Activated naive CD8-positive, alpha-beta T cell treated with anti-CD3 and anti-CD28 coated beads, Interleukin-2, amount 10 ng/mL, durations not matched to agents 7 days and 5 days (primary cell): ENCODE results near the gene APOBEC3A. TPM values are rescaled to one million over a fixed set of nuclear protein-coding genes. Genes with fewer than 3 reads are reported as not detected.
"Not testable (repeated sequence)": the region's sequence is repeated elsewhere in the genome, so short reads cannot be mapped to it uniquely, and the experiment has no call there.

Source experiments
- ATAC-seq: fragments of 150-1000 bp; cut with Tn5 transposase; one replicate; pipeline ENCODE4 v1.10.0; 2021; ENCODE audit warnings: low read depth, moderate library complexity
- POLR2A ChIA-PET: fragments of 350-600 bp; sonication (Branson Sonifier 250); formaldehyde crosslinking; loops from one replicate; lab custom pipeline; 2021; ENCODE audit warnings: antibody characterized with exemption; lab: Charles Lee
- DNase-seq: peaks from one replicate; pipeline ENCODE4 v3.0.0; 2021
- H3K27ac Mint-ChIP-seq: one replicate; pipeline ENCODE4 v1.8.0; 2022; ENCODE audit warnings: mild to moderate bottlenecking, mixed read lengths
- H3K27me3 Mint-ChIP-seq: one replicate; pipeline ENCODE4 v1.8.0; 2022; ENCODE audit warnings: mild to moderate bottlenecking, moderate library complexity, mixed read lengths
- H3K36me3 Mint-ChIP-seq: one replicate; pipeline ENCODE4 v1.8.0; 2021; ENCODE audit warnings: mild to moderate bottlenecking, mixed read lengths
- H3K4me1 Mint-ChIP-seq: one replicate; pipeline ENCODE4 v1.8.0; 2021; ENCODE audit warnings: mixed read lengths
- H3K4me3 Mint-ChIP-seq: one replicate; pipeline ENCODE4 v1.8.0; 2022; ENCODE audit warnings: mild to moderate bottlenecking, moderate library complexity, mixed read lengths
- H3K9me3 Mint-ChIP-seq: one replicate; pipeline ENCODE4 v1.8.0; 2021; ENCODE audit warnings: mixed read lengths
- total RNA-seq, 2 experiments: library from RNA; stranded (reverse); gene quantifications; one replicate each; pipeline ENCODE4 v1.2.3, GENCODE V29; 2021

Gene APOBEC3A
- total RNA-seq, 2 experiments from 2014 or later = not detected

DNA sequence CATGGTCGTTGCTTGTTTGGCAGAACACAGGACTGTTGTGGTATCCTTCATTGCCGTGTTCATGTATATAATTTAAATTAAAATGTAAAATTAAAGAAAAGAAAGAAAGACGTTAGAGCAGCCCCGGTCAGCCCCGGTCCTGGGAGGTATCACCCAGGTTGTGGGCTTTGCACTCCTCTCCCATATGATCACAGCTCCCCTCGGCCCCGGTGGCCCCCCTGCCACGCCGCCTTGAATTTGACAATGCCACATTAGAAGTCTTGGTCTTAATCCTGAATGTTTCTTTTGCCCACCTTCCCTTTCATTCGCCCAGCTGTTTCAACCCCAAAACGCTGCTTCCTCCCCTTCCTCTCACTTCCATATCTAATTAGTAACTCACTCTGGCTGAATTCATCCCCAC is 11.4 kb downstream of the APOBEC3A start:
- peaks cover 5% of the 10 kb centered on the region for H3K27me3 Mint-ChIP-seq
- DNase-seq (no peak), ATAC-seq (no peak)
- POLR2A ChIA-PET = no interaction called here
- peaks cover 13% of the 10 kb centered on the region for H3K4me1 Mint-ChIP-seq
- H3K36me3 Mint-ChIP-seq = no peaks in the 10 kb centered on the region
- no peak overlapping the region for H3K27ac Mint-ChIP-seq
- no peak overlapping the region for H3K4me3 Mint-ChIP-seq
- no peaks in the 10 kb centered on the region for H3K9me3 Mint-ChIP-seq

- no peak for ATAC-seq
- H3K27ac Mint-ChIP-seq = peak overlapping the region; percentile 35
- DNase-seq = no peak
- H3K9me3 Mint-ChIP-seq = no peaks in the 10 kb centered on the region
- no peaks in the 10 kb centered on the region for H3K36me3 Mint-ChIP-seq
- H3K27me3 Mint-ChIP-seq = peaks cover 5% of the 10 kb centered on the region
- H3K4me3 Mint-ChIP-seq = no peak overlapping the region
- peaks cover 13% of the 10 kb centered on the region for H3K4me1 Mint-ChIP-seq
- POLR2A ChIA-PET = interaction anchor here (1.0 kb wide), 1 partner anchor 11 kb away, joined by 3 read pairs; no protein-coding TSS in a partner anchor
These were observed 13.1 kb downstream of the APOBEC3A start for GRCh38 chr22:38970551-38970950.

DNA sequence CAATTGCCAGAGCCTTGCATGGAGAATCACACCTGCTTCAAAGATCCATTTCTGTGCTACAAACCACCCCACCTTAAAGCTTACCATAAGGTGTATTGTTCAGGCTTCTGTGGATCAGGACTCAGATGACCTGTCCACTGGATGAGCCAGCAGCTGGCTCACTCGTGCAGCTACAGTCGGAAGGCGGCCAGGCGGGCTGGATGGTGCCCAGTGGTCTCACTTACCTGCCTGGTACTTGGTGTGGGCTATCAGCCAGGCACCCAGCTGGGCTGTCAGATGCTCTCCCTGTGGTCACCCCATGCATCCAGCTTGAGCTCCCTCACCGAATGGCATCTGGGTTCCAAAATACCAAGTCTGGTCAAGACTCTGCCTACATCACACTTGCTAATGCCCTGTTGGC is 13.8 kb downstream of the APOBEC3A start:
- POLR2A ChIA-PET = interaction anchor here (1.0 kb wide), 1 partner anchor 10 kb away, joined by 3 read pairs; no protein-coding TSS in a partner anchor

DNA sequence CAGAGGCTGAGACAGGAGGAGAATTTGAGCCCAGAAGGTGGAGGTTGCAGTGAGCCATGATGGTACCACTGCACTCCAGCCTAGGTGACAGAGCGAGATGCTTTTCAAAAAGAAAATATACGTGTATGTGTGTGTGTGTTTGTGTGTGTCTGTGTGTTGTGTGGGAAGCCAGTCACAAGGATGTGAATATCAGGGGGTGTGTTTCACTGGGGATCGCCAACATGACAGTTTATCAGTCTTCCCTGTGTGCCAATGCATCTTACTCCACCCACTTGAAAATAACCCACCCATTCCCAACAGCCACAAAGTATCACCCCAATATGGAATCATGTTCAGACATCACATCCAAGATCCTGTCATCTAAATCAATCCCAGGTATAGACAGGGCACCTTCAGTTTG is 14.4 kb downstream of the APOBEC3A start:
- Mint-ChIP-seq H3K27ac (no peak overlapping the region), H3K27me3 (peaks cover 5% of the 10 kb centered on the region), H3K9me3 (no peaks in the 10 kb centered on the region), H3K4me3 (no peak overlapping the region), H3K36me3 (no peaks in the 10 kb centered on the region), H3K4me1 (peaks cover 13% of the 10 kb centered on the region)
- POLR2A ChIA-PET = no interaction called here
- DNase-seq (no peak), ATAC-seq (no peak)

More for the DNA sequence above, 13.8 kb downstream of the APOBEC3A start:
- no peaks in the 10 kb centered on the region for H3K9me3 Mint-ChIP-seq
- H3K36me3 Mint-ChIP-seq = no peaks in the 10 kb centered on the region
- peaks cover 5% of the 10 kb centered on the region for H3K27me3 Mint-ChIP-seq
- ATAC-seq (no peak), DNase-seq (no peak)
- no peak overlapping the region for H3K27ac Mint-ChIP-seq
- H3K4me1 Mint-ChIP-seq = peaks cover 13% of the 10 kb centered on the region
- H3K4me3 Mint-ChIP-seq = no peak overlapping the region

DNA sequence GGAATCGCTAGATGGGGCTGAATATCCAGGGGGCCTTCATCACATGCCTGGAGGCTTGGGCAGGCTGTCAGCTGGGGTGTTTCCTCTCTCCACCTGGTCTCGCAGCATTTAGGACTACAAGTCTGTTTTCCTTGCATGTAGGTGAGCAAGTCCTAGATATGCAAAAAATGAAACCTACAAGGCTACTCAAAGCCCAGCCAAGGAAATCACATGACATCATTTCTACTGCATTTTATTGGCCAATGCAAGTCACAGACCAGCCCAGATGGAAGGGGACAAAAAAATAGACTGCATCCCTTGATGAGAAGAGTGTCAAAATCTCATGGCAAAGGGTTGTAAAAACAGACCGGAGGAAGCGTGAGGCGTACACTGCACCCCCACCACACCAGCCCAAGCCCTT is 15.1 kb downstream of the APOBEC3A start:
- DNase-seq (no peak), ATAC-seq (no peak)
- Mint-ChIP-seq H3K27ac (no peak overlapping the region), H3K9me3 (peaks cover 3% of the 10 kb centered on the region), H3K27me3 (peaks cover 9% of the 10 kb centered on the region), H3K4me3 (no peak overlapping the region), H3K4me1 (peaks cover 10% of the 10 kb centered on the region), H3K36me3 (peaks cover 2% of the 10 kb centered on the region)
- POLR2A ChIA-PET = interaction anchor here (0.7 kb wide), 1 partner anchor 16 kb away, joined by 4 read pairs; no protein-coding TSS in a partner anchor

GRCh38 chr22:38973289-38974169 is 16.1 kb downstream of the APOBEC3A start:
- Mint-ChIP-seq H3K9me3 (peaks cover 3% of the 10 kb centered on the region), H3K36me3 (peaks cover 2% of the 10 kb centered on the region), H3K27me3 (peaks cover 11% of the 10 kb centered on the region), H3K27ac (no peak overlapping the region), H3K4me1 (peaks cover 5% of the 10 kb centered on the region), H3K4me3 (no peak overlapping the region)
- ATAC-seq (peak; percentile 82), DNase-seq (peak; percentile 50)
- POLR2A ChIA-PET = interaction anchor here (0.7 to 1.7 kb wide), 2 partner anchors 15 to 30 kb away, joined by 4 to 5 read pairs; no protein-coding TSS in a partner anchor

- POLR2A ChIA-PET = interaction anchor here (1.7 kb wide), 1 partner anchor 29 kb away, joined by 5 read pairs; no protein-coding TSS in a partner anchor
- H3K27me3 Mint-ChIP-seq = peaks cover 14% of the 10 kb centered on the region
- H3K36me3 Mint-ChIP-seq = peaks cover 2% of the 10 kb centered on the region
- H3K9me3 Mint-ChIP-seq = peaks cover 3% of the 10 kb centered on the region
- H3K27ac Mint-ChIP-seq = no peak overlapping the region
- ATAC-seq (no peak), DNase-seq (no peak)
- no peak overlapping the region for H3K4me3 Mint-ChIP-seq
- H3K4me1 Mint-ChIP-seq = peaks cover 5% of the 10 kb centered on the region
These were observed 16.9 kb downstream of the APOBEC3A start for GRCh38 chr22:38974170-38974825.

DNA sequence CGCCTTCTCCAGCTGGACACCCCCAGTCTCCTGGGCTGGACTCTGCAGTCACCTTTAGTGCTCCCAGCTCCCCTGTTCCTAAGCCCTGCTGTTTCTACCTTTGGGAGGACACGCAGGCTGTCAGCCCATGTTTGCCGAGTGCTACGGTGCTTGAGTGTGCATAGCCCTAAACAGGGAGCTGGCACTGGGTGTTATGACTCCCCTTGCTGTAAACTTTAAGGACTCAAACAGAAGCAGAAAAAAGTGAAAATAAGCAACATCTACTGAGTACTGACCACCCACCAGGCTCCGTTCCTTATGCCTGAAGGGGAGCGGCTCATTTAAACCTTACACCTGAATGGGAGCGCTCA is 17.4 kb downstream of the APOBEC3A start:
- ATAC-seq (no peak), DNase-seq (no peak)
- POLR2A ChIA-PET = interaction anchor here (1.7 kb wide), 1 partner anchor 28 kb away, joined by 5 read pairs; no protein-coding TSS in a partner anchor
- H3K9me3 Mint-ChIP-seq = peaks cover 3% of the 10 kb centered on the region
- peaks cover 14% of the 10 kb centered on the region for H3K27me3 Mint-ChIP-seq
- no peak overlapping the region for H3K27ac Mint-ChIP-seq
- peaks cover 5% of the 10 kb centered on the region for H3K4me1 Mint-ChIP-seq
- H3K36me3 Mint-ChIP-seq = peaks cover 2% of the 10 kb centered on the region
- H3K4me3 Mint-ChIP-seq = no peak overlapping the region

DNA sequence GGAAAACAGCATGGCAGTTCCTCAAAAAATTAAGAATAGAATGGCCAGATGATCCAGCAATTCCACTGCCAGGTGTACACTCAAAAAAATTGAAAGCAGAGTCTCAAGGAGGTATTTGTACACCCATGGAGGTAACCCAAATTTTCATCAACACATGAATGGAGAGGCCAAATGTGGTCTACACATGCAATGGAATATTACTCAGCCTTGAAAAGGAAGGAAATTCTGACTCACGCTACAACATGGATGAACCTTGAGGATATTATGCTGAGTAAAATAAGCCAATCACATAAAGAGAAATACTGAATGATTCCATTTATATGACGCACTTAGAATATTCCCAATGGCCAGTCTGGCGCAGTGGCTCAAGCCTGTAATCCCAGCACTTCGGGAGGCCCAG is 19.9 kb downstream of the APOBEC3A start:
- H3K9me3 Mint-ChIP-seq, H3K36me3 Mint-ChIP-seq, H3K4me1 Mint-ChIP-seq, POLR2A ChIA-PET, DNase-seq, H3K4me3 Mint-ChIP-seq, ATAC-seq, H3K27ac Mint-ChIP-seq: not testable (repeated sequence)
- H3K27me3 Mint-ChIP-seq = peaks cover 14% of the 10 kb centered on the region

GRCh38 chr22:38980587-38980986 is 23.2 kb downstream of the APOBEC3A start:
- not testable (repeated sequence) for H3K36me3 Mint-ChIP-seq, ATAC-seq, H3K27ac Mint-ChIP-seq, DNase-seq, H3K4me3 Mint-ChIP-seq
- peaks cover 28% of the 10 kb centered on the region for H3K4me1 Mint-ChIP-seq
- H3K27me3 Mint-ChIP-seq = peaks cover 14% of the 10 kb centered on the region
- POLR2A ChIA-PET = interaction anchor here (0.9 to 1.0 kb wide), 2 partner anchors 10 to 109 kb away, joined by 3 to 4 read pairs; partner anchors contain the start of gene CBX6
- peaks cover 11% of the 10 kb centered on the region for H3K9me3 Mint-ChIP-seq

- ATAC-seq (peak; percentile 4), DNase-seq (no peak)
- H3K36me3 Mint-ChIP-seq = peaks cover 6% of the 10 kb centered on the region
- H3K27ac Mint-ChIP-seq = peak overlapping the region; percentile 93
- peaks cover 14% of the 10 kb centered on the region for H3K27me3 Mint-ChIP-seq
- H3K9me3 Mint-ChIP-seq = peaks cover 11% of the 10 kb centered on the region
- peaks cover 32% of the 10 kb centered on the region for H3K4me1 Mint-ChIP-seq
- POLR2A ChIA-PET = interaction anchor here (0.9 to 1.3 kb wide), 4 partner anchors 10 to 338 kb away, joined by 3 to 4 read pairs (median 3); partner anchors contain the start of gene CBX6
- peak overlapping the region; percentile 80 for H3K4me3 Mint-ChIP-seq
These were observed 23.9 kb downstream of the APOBEC3A start for GRCh38 chr22:38981005-38981991.
